AG09319 (cell line): Measurements from ENCODE around the gene OR2V2.

Experiments
- DNase-seq: peaks from one replicate; pipeline ENCODE4 v3.0.0-alpha.2; 2010; ENCODE audit warnings: low read depth; ENCODE audit errors: extremely low read depth
- CTCF ChIP-seq: IDR thresholded peaks from 2 replicates; pipeline ENCODE4 v1.5.1; 2011; ENCODE audit warnings: low read depth, mild to moderate bottlenecking, inconsistent platforms, low read length, moderate library complexity

Gene OR2V2

GRCh38 chr5:181140766-181141165 is 6.6 kb upstream of the OR2V2 start:
- no peak for TF ChIP-seq CTCF

GRCh38 chr5:181142054-181142453 is 5.3 kb upstream of the OR2V2 start:
- DNase-seq: no peak
- TF ChIP-seq CTCF: no peak

More at GRCh38 chr5:181140766-181141165, 6.6 kb upstream of the OR2V2 start:
- DNase-seq: no peak

- DNase-seq: no peak
- no peak for TF ChIP-seq CTCF
Measured at GRCh38 chr5:181145133-181145532, 2.3 kb upstream of the OR2V2 start.

- DNase-seq: no peak
- TF ChIP-seq CTCF: no peak
Measured at GRCh38 chr5:181149355-181149754, 2.0 kb downstream of the OR2V2 start.

- no peak for DNase-seq
- no peak for TF ChIP-seq CTCF
Measured at GRCh38 chr5:181149806-181150733, 2.7 kb downstream of the OR2V2 start.

GRCh38 chr5:181151146-181151545 is 3.8 kb downstream of the OR2V2 start:
- TF ChIP-seq CTCF: no peak
- DNase-seq: no peak

GRCh38 chr5:181152406-181152805 is 5.0 kb downstream of the OR2V2 start:
- TF ChIP-seq CTCF: no peak
- no peak for DNase-seq
